Ishikawa (cell line): Measurements from ENCODE around the gene TMEM59L.

Experiments
- CEBPB ChIP-seq: IDR thresholded peaks from 2 replicates; pipeline ENCODE4 v1.6.1; 2012
- CREB1 ChIP-seq: IDR thresholded peaks from 2 replicates; pipeline ENCODE4 v1.6.1; 2012; ENCODE audit warnings: low read depth
- EGR1 ChIP-seq: IDR thresholded peaks from 2 replicates; pipeline ENCODE4 v1.6.1; 2012
- EP300 ChIP-seq: IDR thresholded peaks from 2 replicates; pipeline ENCODE4 v1.6.1; 2012; ENCODE audit warnings: borderline replicate concordance
- FOXM1 ChIP-seq: IDR thresholded peaks from 2 replicates; pipeline ENCODE4 v1.6.1; 2012; ENCODE audit warnings: low read depth, borderline replicate concordance
- NFIC ChIP-seq: IDR thresholded peaks from 2 replicates; pipeline ENCODE4 v1.6.1; 2012
- RAD21 ChIP-seq: IDR thresholded peaks from 2 replicates; pipeline ENCODE4 v1.6.1; 2012; ENCODE audit warnings: low read depth
- TAF1 ChIP-seq: IDR thresholded peaks from 2 replicates; pipeline ENCODE4 v1.6.1; 2012; ENCODE audit warnings: low read depth, mild to moderate bottlenecking
- TCF12 ChIP-seq: IDR thresholded peaks from 2 replicates; pipeline ENCODE4 v1.6.1; 2012; ENCODE audit warnings: low read depth
- TEAD4 ChIP-seq: IDR thresholded peaks from 2 replicates; pipeline ENCODE4 v1.6.1; 2012
- YY1 ChIP-seq: IDR thresholded peaks from 2 replicates; pipeline ENCODE4 v1.6.1; 2012; ENCODE audit warnings: low read depth
- ZBTB7A ChIP-seq: IDR thresholded peaks from 2 replicates; pipeline ENCODE4 v1.6.1; 2012; ENCODE audit warnings: low read depth
- TF ChIP-seq, protein P1 (sequence below): IDR thresholded peaks from 2 replicates; pipeline ENCODE4 v1.6.1; 2012; ENCODE audit warnings: low read depth, mild to moderate bottlenecking
- TF ChIP-seq, protein P2 (sequence below): IDR thresholded peaks from 2 replicates; pipeline ENCODE4 v1.6.1; 2012
- TF ChIP-seq, protein P3 (sequence below): IDR thresholded peaks from 2 replicates; pipeline ENCODE4 v1.6.1; 2012

TMEM59L gene

DNA sequence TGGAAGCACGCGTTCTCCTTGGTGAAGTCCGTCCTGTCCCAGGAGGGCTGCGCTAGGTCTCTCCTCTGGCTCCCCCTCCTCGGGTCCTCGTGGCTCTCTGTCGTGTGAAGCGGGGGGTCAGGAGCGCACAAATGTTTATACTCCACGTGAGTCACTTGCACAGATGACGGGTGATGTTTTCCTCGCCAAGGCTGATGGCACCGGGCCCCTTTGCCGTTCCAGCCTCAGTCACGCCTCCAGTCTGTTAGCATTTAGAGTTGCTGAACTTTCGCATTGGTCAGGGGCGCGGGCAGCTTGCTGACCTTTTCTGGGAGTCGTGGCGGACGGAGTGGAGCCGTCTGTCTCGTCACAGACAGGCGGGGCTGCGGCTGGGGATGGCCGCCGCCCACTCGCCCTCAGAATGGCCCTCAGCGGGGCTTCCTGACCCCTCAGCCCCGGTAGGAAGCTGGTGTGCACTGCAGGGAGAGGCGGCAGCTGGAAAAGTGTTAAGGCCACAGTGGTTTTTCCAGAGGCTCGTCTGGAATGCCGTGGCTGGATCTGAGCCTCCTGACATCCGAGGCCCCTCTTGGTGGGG, 37.9 kb downstream of the TMEM59L start:
- no peak for TF ChIP-seq TCF12
- no peak for TF ChIP-seq ZBTB7A
- TF ChIP-seq, protein P1, sequence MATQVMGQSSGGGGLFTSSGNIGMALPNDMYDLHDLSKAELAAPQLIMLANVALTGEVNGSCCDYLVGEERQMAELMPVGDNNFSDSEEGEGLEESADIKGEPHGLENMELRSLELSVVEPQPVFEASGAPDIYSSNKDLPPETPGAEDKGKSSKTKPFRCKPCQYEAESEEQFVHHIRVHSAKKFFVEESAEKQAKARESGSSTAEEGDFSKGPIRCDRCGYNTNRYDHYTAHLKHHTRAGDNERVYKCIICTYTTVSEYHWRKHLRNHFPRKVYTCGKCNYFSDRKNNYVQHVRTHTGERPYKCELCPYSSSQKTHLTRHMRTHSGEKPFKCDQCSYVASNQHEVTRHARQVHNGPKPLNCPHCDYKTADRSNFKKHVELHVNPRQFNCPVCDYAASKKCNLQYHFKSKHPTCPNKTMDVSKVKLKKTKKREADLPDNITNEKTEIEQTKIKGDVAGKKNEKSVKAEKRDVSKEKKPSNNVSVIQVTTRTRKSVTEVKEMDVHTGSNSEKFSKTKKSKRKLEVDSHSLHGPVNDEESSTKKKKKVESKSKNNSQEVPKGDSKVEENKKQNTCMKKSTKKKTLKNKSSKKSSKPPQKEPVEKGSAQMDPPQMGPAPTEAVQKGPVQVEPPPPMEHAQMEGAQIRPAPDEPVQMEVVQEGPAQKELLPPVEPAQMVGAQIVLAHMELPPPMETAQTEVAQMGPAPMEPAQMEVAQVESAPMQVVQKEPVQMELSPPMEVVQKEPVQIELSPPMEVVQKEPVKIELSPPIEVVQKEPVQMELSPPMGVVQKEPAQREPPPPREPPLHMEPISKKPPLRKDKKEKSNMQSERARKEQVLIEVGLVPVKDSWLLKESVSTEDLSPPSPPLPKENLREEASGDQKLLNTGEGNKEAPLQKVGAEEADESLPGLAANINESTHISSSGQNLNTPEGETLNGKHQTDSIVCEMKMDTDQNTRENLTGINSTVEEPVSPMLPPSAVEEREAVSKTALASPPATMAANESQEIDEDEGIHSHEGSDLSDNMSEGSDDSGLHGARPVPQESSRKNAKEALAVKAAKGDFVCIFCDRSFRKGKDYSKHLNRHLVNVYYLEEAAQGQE, result no peak
- TF ChIP-seq EP300, result no peak
- TF ChIP-seq NFIC, result no peak
- no peak for TF ChIP-seq TEAD4
- no peak for TF ChIP-seq CEBPB
- no peak for TF ChIP-seq TAF1
- TF ChIP-seq CREB1, result no peak
- TF ChIP-seq FOXM1, result no peak
- TF ChIP-seq, protein P2, sequence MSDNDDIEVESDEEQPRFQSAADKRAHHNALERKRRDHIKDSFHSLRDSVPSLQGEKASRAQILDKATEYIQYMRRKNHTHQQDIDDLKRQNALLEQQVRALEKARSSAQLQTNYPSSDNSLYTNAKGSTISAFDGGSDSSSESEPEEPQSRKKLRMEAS, result no peak

DNA sequence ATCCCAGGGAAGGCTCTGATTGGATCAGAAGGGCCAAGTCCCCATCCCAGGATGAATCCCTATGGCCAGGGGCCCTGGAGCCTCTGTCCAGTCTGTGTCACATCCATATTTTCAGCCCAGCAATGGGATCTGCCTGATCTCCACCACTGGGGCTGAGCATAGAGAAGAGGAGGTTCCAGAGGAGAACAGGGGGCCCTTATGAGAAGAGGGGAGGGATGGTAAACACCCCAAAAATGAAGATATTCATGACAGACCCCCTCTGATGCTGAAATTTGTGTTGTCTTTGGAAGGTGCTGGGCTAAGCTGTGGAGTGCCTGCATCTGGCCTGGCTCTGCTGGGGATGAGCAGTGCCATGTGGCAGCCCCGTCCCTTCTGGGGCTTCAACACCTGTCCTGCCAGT, 38.6 kb downstream of the TMEM59L start:
- TF ChIP-seq, protein P1, result no peak
- TF ChIP-seq TAF1 (no peak), EGR1 (no peak), NFIC (no peak), CREB1 (no peak), CEBPB (no peak), TCF12 (no peak)
- TF ChIP-seq, protein P3, sequence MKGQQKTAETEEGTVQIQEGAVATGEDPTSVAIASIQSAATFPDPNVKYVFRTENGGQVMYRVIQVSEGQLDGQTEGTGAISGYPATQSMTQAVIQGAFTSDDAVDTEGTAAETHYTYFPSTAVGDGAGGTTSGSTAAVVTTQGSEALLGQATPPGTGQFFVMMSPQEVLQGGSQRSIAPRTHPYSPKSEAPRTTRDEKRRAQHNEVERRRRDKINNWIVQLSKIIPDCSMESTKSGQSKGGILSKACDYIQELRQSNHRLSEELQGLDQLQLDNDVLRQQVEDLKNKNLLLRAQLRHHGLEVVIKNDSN, result no peak
- TF ChIP-seq, protein P2, result no peak

DNA sequence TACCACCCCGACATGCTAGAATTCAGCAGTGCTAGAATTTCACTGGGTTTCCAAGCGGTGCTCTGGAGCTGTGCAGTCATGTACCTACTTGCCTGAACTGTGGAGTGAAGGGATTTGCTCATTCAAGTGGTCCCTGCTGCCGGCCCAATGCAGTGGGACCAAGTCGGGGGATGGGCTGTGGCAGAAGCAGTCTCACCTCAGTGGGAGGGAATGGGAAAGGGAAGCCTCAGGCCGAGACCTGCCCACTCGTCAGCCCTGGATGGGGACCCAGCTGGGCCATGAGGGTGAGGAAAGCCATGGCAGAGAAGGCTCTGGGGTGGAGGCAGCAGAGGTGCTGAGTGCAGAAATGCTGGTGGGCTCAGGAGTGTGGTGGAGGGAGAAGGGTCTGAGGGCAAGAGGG, 39.1 kb downstream of the TMEM59L start:
- TF ChIP-seq TAF1 (no peak), TCF12 (no peak), EP300 (no peak), RAD21 (no peak), EGR1 (no peak), NFIC (no peak), ZBTB7A (no peak), CREB1 (no peak), YY1 (no peak)
- TF ChIP-seq, protein P2, result no peak

DNA sequence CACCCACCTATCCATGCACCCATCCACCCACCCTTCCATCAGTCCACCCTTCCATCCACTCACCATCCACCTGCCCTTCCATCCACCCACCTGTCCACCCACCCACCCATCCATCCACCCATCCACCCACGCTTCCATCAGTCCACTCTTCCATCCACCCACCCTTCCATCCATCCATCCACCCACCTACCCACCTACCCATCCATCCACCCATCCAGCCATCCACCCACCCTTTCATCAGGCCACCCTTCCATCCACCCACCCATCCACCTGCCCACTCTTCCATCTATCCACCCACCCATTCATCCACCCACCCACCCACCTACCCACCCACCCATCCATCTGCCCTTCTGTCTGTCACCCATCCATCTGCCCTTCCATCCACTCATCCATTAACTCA, 41.2 kb downstream of the TMEM59L start:
- TF ChIP-seq RAD21, result no peak
- no peak for TF ChIP-seq TCF12
- TF ChIP-seq, protein P2, result no peak
- no peak for TF ChIP-seq YY1
- no peak for TF ChIP-seq EP300
- TF ChIP-seq CREB1, result no peak
- no peak for TF ChIP-seq CEBPB

DNA sequence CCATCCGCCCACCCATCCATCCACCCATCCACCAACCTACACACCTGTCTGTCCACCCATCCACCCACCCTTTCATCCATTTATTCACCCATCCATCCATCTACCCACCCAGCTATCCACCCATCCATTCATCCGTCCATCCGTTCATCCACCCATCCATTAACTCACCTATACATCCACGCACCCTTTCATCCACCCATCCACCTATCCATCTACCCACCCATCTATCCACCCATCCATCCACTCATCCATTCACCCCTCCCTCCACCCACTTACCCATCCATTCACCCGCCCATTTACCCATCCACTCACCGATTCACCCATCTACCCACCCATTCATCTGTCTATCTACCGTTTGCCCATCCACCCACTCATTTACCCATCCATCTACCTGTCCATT, 41.8 kb downstream of the TMEM59L start:
- TF ChIP-seq, protein P1, result no peak
- TF ChIP-seq EGR1, result no peak
